Endothelial cell of umbilical vein (primary cell): Measurements from ENCODE around the gene MIR17HG. TPM values are rescaled to one million over a fixed set of nuclear protein-coding genes. Genes with fewer than 3 reads are reported as not detected.

Experiments used
- BruUV-seq: library from RNA; stranded (reverse); fragments of 400-500 nt; replicated peaks from 2 replicates; lab custom pipeline; 2021; lab: Mats Ljungman, UMichigan
- CTCF ChIA-PET: fragments of 300-600, 350-600 bp; sonication (Branson Sonifier 250); formaldehyde crosslinking; loops from one replicate; lab custom pipeline; 2021; ENCODE audit warnings: antibody characterized with exemption, inconsistent platforms; lab: Charles Lee
- POLR2A ChIA-PET: fragments of 300-600, 350-600 bp; sonication (Branson Sonifier 250); formaldehyde crosslinking; loops from one replicate; lab custom pipeline; 2021; ENCODE audit warnings: antibody characterized with exemption, inconsistent platforms; lab: Charles Lee
- DNase-seq: peaks from one replicate; pipeline ENCODE4 v3.0.0-alpha.2; 2011; ENCODE audit warnings: low read depth, low spot score
- FAIRE-seq: peaks from 2 replicates; lab custom pipeline; 2011; peaks lifted over from hg19 to GRCh38; lab: Jason Lieb, UNC
- H2AFZ ChIP-seq: 2 replicates; pipeline ENCODE4 v1.6.0; 2012; ENCODE audit warnings: low read depth, low read length, control low read depth, inconsistent platforms
- H3K27ac ChIP-seq: 2 replicates; pipeline ENCODE4 v1.5.1; 2011; ENCODE audit warnings: low read depth, mild to moderate bottlenecking, control low read depth, low read length, moderate library complexity; ENCODE audit not compliant: insufficient read depth
- H3K27me3 ChIP-seq, 2 experiments: 2 replicates each; pipeline versions ENCODE4 v1.6.0 to v1.6.1; 2011; ENCODE audit warnings: low read length in 2 of 2, mixed read lengths in 1 of 2; ENCODE audit not compliant: control insufficient read depth in 2 of 2, insufficient read depth in 2 of 2
- H3K36me3 ChIP-seq, 2 experiments: 2 replicates in 1 of 2; 3 replicates in 1 of 2; pipeline ENCODE4 v1.5.1; 2011; ENCODE audit warnings: low read length in 2 of 2, mild to moderate bottlenecking in 1 of 2, moderate library complexity in 1 of 2; ENCODE audit not compliant: control insufficient read depth in 2 of 2, insufficient read depth in 2 of 2; ENCODE audit errors: extremely low read depth in 1 of 2
- H3K4me1 ChIP-seq: 3 replicates; pipeline ENCODE4 v1.5.1; 2011; ENCODE audit warnings: mild to moderate bottlenecking, low read length; ENCODE audit not compliant: control insufficient read depth, insufficient read depth; ENCODE audit errors: extremely low read depth
- H3K4me2 ChIP-seq: 2 replicates; pipeline ENCODE4 v1.6.1; 2011; ENCODE audit warnings: low read length, control low read depth, mixed read lengths; ENCODE audit not compliant: insufficient read depth
- H3K4me3 ChIP-seq, 3 experiments: fragments of 200-600 bp in 1 of 3; sonication (generic), shearing (Covaris generic) in 1 of 3; replicated peaks in 1 of 3; 2 replicates each; pipeline ENCODE4 v1.5.1; 2011 to 2016; ENCODE audit warnings: control low read depth in 3 of 3, low read length in 3 of 3, mild to moderate bottlenecking in 2 of 3, inconsistent platforms in 1 of 3, low read depth in 1 of 3, moderate library complexity in 1 of 3; ENCODE audit not compliant: insufficient read depth in 1 of 3
- H3K79me2 ChIP-seq: 2 replicates; pipeline ENCODE4 v1.6.0; 2012; ENCODE audit warnings: low read length, inconsistent platforms; ENCODE audit not compliant: control insufficient read depth, insufficient read depth
- H3K9ac ChIP-seq: replicated peaks from 2 replicates; pipeline ENCODE3; 2011; ENCODE audit warnings: low read length, control low read depth; ENCODE audit not compliant: insufficient read depth; ENCODE audit errors: extremely low read depth
- H3K9me1 ChIP-seq: replicated peaks from 3 replicates; pipeline ENCODE4 v1.6.0; 2011; ENCODE audit warnings: mild to moderate bottlenecking, low read length; ENCODE audit not compliant: control insufficient read depth, insufficient read depth; ENCODE audit errors: extremely low read depth
- H3K9me3 ChIP-seq: replicated peaks from 2 replicates; pipeline ENCODE4 v1.5.1; 2012; ENCODE audit warnings: low read length, inconsistent platforms; ENCODE audit not compliant: control insufficient read depth, insufficient read depth
- H4K20me1 ChIP-seq: replicated peaks from 2 replicates; pipeline ENCODE3; 2011; ENCODE audit warnings: mild to moderate bottlenecking, low read length; ENCODE audit not compliant: control insufficient read depth, insufficient read depth; ENCODE audit errors: extremely low read depth
- CTCF ChIP-seq, 2 donors: IDR thresholded peaks; 1 replicate in 1 of 2; 2 replicates in 1 of 2; pipeline ENCODE4 v1.5.1; 2011; ENCODE audit warnings: low read length in 2 of 2, mild to moderate bottlenecking in 2 of 2, moderate library complexity in 2 of 2, control low read depth in 1 of 2, inconsistent platforms in 1 of 2, low read depth in 1 of 2; ENCODE audit not compliant: insufficient read depth in 1 of 2; ENCODE audit errors: extremely low read depth in 1 of 2
- EZH2 ChIP-seq: IDR thresholded peaks from 2 replicates; pipeline ENCODE4 v1.6.1; 2012; ENCODE audit warnings: borderline replicate concordance, low read depth, mild to moderate bottlenecking, moderate library complexity, low read length, inconsistent platforms; ENCODE audit not compliant: severe bottlenecking
- GATA2 ChIP-seq: IDR thresholded peaks from 2 replicates; pipeline ENCODE4 v1.7.0; 2011; ENCODE audit warnings: low read depth, mild to moderate bottlenecking, moderate library complexity, mixed read lengths, low read length; ENCODE audit not compliant: insufficient read length, insufficient read depth
- dilution Hi-C: fragments of 300-500 bp; cut with MboI; formaldehyde crosslinking; loops from one replicate; pipeline ENCODE4 v1.15.0; 2019; ENCODE audit warnings: low sequenced_read_pairs; ENCODE audit not compliant: extremely low pct_ligation_motif_present
- intact Hi-C: fragments of 100-400 bp; cut with micrococcal nuclease; formaldehyde crosslinking; loops from one replicate; pipeline ENCODE4 v1.10.0; 2022
- microRNA counts: library from miRNA; unstranded; fragments of <30 nt; microRNA quantifications from one replicate; lab custom pipeline; 2016
- polyA plus RNA-seq, 4 experiments: library from polyadenylated mRNA; depleted of rRNA in 3 of 4; stranded (reverse) in 3 of 4; unstranded in 1 of 4; fragments of >200 nt; gene quantifications; 2 replicates each; pipeline versions ENCODE4 v1.2.1 to v1.2.3, GENCODE V29; 2011 to 2012; ENCODE audit warnings: missing spikeins in 1 of 4
- total RNA-seq: library from RNA; stranded (reverse); gene quantifications from 2 replicates; pipeline ENCODE4 v1.2.3, GENCODE V29; 2021

Gene MIR17HG
- total and polyA plus RNA-seq, 2 donors (not counting 3 experiments of a cell fraction or from before 2014, with no cell fraction given), result 1.8 to 9.5 TPM

- Histone ChIP-seq H3K27ac (no peak overlapping the region), H3K36me3 (no peaks in the 10 kb centered on the region), H4K20me1 (no peaks in the 10 kb centered on the region), H3K4me1 (peaks cover 8% of the 10 kb centered on the region), H3K9me1 (no peaks in the 10 kb centered on the region), H3K4me2 (no peak overlapping the region), H3K79me2 (no peaks in the 10 kb centered on the region), H2AFZ (no peak overlapping the region), H3K9me3 (no peaks in the 10 kb centered on the region), H3K9ac (no peak overlapping the region), H3K27me3 (peaks cover 40 to 64% of the 10 kb centered on the region in 2 experiments), H3K4me3 (no peak overlapping the region)
- no peak for FAIRE-seq
- dilution Hi-C loops, result no loop called here
- ChIA-PET POLR2A (no interaction called here), CTCF (interaction anchor here (1.2 kb wide), 1 partner anchor 11 kb away, joined by 3 read pairs; no protein-coding TSS in a partner anchor)
- TF ChIP-seq EZH2, result no peak
- TF ChIP-seq GATA2, result no peak
- TF ChIP-seq CTCF (IDR thresholded peaks at IDR 0.05; ENCODE audit: extremely low read depth in 1 of 2, insufficient read depth in 1 of 2, low read depth in 1 of 2, low read length in 2 of 2), result no peak
- intact Hi-C loops, result no loop called here
- no TSS peak for BruUV-seq
- no peak for DNase-seq
Measured at GRCh38 chr13:91401920-91402319, 54.4 kb downstream of the MIR17HG start.

MicroRNAs within 50 kb of the gene (microRNA counts, 767-probe panel; counts per million panel counts)
- microRNA hsa-miR-18a-5p (lab: Ali Mortazavi, UCI) (723 counts per million, percentile 96 among the panel's probes with 10 or more counts), microRNA hsa-miR-19a-3p (lab: Ali Mortazavi, UCI) (723 counts per million, percentile 96 among the panel's probes with 10 or more counts), microRNA hsa-miR-19b-3p (lab: Ali Mortazavi, UCI) (723 counts per million, percentile 96 among the panel's probes with 10 or more counts), microRNA hsa-miR-20a-5p+hsa-miR-20b-5p (lab: Ali Mortazavi, UCI) (723 counts per million, percentile 96 among the panel's probes with 10 or more counts), microRNA hsa-miR-92a-3p (lab: Ali Mortazavi, UCI) (723 counts per million, percentile 96 among the panel's probes with 10 or more counts)

Other genes with a start within 250 kb of the MIR17HG start
- gene GPC5, start 50.9 kb downstream of the MIR17HG start, total RNA-seq, result 0.97 and 1.7 TPM in 2 replicates
- gene GPC5, start 50.9 kb downstream of the MIR17HG start, polyA plus RNA-seq, result 0.56 and 0.59 TPM in 2 replicates